Eye (tissue), 1 donor: ENCODE results near the gene ARHGAP6.

ENCODE experiments used
- DNase-seq: peaks from one replicate; pipeline ENCODE4 v3.0.0-alpha.2; 2015

Gene ARHGAP6, protein sequence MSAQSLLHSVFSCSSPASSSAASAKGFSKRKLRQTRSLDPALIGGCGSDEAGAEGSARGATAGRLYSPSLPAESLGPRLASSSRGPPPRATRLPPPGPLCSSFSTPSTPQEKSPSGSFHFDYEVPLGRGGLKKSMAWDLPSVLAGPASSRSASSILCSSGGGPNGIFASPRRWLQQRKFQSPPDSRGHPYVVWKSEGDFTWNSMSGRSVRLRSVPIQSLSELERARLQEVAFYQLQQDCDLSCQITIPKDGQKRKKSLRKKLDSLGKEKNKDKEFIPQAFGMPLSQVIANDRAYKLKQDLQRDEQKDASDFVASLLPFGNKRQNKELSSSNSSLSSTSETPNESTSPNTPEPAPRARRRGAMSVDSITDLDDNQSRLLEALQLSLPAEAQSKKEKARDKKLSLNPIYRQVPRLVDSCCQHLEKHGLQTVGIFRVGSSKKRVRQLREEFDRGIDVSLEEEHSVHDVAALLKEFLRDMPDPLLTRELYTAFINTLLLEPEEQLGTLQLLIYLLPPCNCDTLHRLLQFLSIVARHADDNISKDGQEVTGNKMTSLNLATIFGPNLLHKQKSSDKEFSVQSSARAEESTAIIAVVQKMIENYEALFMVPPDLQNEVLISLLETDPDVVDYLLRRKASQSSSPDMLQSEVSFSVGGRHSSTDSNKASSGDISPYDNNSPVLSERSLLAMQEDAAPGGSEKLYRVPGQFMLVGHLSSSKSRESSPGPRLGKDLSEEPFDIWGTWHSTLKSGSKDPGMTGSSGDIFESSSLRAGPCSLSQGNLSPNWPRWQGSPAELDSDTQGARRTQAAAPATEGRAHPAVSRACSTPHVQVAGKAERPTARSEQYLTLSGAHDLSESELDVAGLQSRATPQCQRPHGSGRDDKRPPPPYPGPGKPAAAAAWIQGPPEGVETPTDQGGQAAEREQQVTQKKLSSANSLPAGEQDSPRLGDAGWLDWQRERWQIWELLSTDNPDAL (N-terminal part only)

GRCh38 chrX:11665168-11666111, at the start of gene ARHGAP6:
Gene ARHGAP6, minus strand, starts transcription at chrX:11665920. Its CDS starts 1,092 bp downstream, at chrX:11664828.
- DNase-seq = peak; percentile 78

- peak; percentile 6 for DNase-seq
These were observed 39.2 kb upstream of the ARHGAP6 start for GRCh38 chrX:11704725-11705495.

DNA sequence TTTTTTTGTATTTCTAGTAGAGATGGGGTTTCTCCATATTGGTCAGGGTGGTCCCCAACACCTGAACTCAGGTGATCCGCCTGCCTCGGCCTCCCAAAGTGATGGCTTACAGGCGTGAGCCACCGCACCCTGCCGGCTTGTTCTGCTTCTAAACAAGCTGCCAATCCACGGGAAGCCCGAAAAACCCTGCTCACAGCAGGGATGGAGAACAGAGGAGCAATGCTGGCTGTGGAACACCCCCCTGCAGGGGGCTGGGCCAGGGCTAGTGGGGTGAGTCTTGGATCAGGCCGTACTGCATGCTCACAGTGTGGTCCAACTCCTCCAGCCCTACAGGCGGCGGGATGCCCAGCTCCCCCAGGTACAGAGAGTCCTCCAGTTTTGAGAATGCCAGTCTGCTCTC, 38.1 kb upstream of the ARHGAP6 start:
- no peak for DNase-seq

DNA sequence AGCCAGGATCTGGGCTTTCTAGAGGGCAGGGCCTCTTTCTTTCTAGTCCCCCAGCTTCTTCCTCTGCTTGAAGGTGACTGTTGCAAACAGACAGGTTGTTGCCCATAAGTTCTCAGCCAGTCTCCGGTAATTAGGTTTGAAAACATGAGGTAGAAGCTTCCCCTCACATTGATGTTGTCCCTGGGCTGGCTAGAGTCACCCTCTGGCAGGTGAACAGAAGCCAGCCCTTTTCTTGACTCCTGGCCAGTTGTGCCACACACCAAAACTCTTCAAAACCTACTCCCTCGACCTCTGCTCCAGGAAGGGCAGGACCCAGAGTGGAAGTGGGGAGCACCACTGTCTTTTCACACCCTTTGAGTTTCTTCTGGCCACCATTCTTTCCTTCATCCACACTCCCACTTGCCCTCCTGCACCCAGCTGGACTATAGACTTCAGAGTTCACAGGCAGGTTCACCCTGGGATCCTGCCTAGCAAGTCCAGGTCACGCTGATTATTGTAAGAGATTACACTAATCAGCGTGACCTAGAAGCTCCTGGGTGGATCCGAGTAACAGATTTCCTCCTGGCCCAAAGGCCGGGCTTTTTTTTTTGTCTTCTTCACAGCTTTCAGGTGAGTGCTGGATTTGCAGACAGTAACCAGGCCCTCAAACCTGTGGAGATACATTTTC, 37.4 kb upstream of the ARHGAP6 start:
- DNase-seq = no peak

DNA sequence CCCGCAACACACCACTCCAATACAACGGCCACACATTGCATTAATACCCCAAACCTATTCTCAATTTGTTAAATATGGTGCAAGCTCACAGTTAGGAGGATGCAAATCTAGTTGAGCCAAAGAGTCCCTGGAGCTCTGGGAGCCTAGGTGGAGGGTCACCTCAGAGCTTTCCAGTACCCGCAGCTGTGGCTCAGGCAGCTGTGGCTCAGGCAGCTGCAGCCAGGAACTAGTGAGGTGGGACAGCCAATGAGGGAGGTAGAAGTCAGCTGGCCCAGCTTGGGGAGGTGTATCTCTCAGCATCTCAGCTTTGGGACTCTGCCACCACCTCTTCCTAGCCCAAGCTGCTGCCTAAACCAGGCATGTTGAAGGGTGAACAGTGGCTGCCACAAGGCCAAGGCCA, 36.7 kb upstream of the ARHGAP6 start:
- no peak for DNase-seq

DNA sequence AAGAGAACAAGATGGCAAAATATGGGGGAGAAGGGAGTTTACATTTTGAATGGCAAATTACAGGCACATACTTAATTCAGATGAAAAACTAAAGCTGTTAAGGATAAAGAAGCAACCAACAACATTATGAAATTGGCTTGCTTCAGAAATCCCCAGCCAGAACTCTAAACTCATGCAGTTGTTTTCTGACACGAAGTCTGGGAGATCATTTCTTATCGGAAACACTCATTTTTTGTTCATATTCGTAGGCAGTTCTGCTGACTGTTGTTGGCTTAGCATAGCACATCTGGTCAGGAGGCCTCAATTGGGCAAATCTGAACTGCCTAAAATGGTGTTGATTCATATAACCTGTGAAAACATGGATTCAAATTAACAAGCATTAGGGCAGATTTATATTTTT, 33.0 kb upstream of the ARHGAP6 start:
- peak; percentile 5 for DNase-seq

DNA sequence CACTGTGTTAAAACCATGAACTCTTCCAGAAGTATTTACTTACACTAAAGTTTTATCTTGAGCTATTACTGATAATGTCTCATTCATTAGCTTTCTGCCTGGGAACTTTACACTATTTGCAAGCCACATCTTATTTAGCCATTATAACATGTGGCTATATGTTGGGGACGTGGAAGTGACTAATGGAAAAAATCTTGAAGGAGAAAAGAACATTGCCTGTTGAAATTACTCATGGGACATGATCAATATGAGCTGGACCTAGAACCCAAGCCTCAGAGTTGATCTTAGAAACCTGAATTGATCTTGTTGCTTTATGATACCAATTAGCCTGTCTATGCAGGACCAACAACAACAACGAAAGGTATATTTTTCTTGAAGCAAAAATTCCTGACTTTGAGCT, 22.5 kb upstream of the ARHGAP6 start:
- no peak for DNase-seq

DNA sequence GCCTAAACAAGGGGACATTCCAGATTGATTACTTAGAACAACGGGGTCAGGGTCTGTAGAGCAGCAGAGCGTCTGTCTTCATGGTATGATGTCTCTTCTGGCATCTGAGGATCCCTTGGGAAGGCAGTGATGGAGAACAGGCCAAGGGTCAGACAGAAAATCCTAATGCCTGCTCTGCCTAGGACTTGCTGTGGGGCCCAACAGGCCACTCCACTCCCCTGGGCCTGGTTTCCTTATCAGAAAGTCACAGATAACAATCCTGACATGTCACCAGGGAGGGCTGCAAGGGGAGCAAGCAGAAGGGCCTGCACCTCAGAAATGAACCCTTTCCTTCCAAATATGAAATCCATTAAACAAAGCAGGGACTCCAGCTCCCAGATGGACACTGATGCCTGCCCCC, 21.4 kb upstream of the ARHGAP6 start:
- no peak for DNase-seq

GRCh38 chrX:11683057-11683456, 17.3 kb upstream of the ARHGAP6 start:
- no peak for DNase-seq

GRCh38 chrX:11678158-11678557, 12.4 kb upstream of the ARHGAP6 start:
- no peak for DNase-seq

DNA sequence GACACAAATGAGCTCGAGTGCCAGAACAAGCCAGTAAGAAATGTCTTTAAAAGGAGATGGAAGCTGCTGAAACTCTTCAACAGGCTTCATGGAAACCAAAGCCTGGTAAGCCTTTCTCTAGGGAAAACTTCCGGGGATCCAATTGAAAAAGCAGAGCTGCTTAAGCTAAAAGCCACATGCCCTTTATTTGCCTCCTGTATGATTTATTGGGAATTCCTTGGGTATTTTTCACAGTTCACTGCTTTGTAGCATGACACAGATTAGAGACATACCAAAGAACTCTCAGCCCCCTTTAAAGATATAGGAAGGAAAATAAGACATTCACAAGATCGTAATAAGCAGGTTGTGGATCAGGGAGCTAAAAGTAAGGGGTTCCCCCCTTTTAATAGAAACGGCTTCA, 6.5 kb upstream of the ARHGAP6 start:
- peak; percentile 34 for DNase-seq

DNA sequence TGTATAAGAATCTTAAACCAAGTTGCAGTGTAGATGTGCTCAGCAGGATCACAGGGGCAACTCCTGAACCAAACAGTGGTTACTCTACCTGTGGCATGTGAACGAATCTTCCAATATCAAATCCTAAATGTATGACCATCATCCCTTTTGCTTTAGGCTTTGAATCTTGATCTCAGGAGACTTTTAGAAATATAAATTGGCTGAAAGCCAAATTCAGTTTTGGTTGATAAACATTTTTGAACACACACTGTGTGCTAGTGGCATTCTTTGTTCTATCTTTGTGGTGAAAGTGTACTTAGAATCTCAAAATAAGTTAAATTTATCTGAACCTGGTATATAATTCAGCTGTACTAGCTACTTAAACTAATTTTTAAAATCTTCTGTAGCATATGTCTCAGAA, 4.6 kb upstream of the ARHGAP6 start:
- DNase-seq = no peak

- peak; percentile 4 for DNase-seq
These were observed 1.4 kb upstream of the ARHGAP6 start for GRCh38 chrX:11666952-11667685.

DNA sequence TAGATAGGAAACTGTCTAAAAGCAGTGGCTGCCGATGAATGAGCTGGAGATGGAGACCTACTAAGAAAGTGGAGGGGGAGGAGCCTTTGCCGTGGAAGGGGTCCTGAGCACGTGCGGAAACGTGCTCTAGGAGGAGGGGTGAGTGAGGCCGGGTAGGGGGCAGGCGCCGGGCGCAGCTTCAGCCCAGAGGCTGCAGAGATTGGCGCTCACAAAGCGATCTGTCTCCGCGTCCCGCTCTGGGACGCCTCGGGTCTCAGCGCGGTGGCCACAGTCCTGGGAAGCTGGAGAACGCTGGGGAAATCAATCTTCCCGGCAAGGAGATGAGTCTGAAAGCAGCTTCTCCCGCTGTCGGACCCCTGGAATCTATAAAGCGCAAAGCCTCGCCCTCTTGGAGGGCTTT, 444 bp upstream of the ARHGAP6 start:
- peak; percentile 71 for DNase-seq

DNA sequence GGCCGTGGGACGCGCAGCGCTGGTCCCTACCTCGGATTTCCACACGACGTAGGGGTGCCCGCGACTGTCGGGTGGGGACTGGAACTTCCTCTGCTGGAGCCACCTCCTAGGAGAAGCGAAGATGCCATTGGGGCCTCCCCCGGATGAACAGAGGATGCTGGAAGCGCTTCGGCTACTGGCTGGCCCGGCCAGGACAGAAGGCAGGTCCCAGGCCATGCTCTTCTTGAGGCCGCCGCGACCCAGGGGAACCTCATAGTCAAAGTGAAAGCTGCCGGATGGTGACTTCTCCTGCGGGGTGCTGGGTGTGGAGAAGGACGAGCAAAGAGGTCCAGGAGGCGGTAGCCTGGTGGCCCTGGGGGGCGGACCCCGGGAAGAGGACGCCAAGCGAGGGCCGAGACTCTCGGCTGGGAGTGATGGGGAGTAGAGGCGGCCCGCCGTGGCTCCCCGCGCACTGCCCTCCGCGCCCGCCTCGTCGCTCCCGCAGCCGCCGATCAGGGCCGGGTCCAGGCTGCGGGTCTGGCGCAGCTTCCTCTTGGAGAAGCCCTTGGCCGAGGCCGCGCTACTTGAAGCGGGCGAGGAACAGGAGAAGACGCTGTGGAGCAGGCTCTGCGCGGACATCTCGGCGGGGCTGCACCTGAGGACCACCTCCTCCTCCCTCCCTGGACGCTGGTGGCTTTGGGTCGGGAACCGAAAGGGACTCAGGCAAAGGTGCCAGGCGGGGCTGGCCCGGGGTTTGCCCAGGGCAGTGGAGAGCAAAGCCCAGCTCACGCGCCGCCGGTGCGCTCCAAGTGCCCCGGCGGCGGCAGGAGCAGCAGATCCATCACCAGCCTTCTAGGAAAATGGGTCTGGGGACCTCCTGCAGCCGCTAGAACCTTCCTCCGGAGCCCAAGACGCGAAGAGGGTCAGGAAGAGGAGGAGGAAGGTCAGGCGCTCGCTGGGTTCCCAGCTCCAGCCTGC, 1.2 kb downstream of the ARHGAP6 start:
- DNase-seq = peak; percentile 56

GRCh38 chrX:11663875-11664210, 1.9 kb downstream of the ARHGAP6 start:
- peak; percentile 24 for DNase-seq

DNA sequence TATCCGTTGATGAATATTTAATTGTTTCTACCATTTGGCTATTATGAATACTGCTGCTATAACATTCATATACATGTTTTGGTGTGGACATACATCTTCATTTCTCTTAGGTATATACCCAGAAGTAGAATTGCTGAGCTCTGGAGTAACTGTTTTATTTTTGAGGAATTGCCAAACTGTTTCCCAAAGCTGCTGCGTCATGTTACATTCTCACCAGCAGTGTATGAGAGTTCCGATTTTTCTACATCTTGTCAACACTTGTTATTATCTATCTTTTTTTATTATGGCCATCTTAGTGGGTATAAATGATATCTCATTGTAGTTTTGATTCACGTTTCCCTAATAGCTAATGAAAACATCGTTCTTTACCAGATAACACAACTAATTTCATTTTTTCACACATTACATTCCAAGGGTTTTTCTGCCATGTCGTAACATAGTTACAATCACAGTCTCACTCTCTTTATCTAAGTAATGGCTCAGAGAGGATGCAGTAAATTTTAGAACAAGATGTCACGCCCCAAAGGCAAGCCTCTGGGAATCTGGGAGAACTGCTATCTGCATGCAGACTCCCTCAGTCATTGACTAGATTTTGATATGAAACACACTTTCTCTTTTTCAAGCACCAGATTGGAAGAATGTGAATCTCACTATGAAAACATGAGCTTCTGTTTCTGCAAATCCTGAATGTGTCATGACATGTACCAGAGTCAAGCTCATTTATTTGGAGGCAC, 10.3 kb downstream of the ARHGAP6 start:
- no peak for DNase-seq

DNA sequence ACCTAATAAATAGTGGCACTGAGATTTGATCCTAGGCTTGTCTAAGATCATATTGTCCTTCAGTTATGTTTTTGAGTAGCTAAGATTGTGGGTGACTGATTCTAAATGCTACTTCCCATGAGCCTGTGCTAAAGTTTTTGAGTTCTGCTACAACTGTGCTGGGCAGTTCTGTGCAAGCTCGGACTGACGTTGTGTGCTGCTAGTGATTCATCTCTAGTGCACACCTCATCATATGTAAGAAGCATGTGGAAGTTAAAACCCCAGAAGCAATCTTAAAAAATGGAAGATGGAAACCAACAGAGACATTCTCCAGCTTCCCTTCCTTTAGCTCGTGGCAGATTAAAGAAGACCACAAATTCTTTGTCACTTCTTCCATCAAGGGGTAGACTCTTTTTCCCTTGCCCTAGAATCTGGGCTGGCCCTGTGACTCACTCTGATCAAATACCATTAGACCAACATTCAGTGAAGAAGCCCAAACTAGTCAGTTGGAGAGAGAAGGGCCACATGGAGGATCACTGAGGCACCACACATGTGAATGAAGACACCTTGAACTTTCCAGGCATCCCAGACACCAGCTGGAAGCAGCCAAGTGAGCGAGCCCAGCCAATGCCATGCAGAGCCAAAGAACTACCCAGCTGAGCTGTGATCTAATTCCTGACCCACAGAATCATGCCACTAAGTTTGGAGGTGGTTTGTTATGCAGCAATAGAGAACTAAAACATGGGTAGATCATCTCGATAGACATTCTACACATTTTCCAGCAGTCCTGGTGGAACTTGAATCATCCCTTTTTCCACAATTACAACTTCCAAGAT, 16.8 kb downstream of the ARHGAP6 start:
- no peak for DNase-seq
